IPS DF 19.7 (cell line): ENCODE measurements around the gene SMAD3.
"Not testable (repeated sequence)": the region's sequence is repeated elsewhere in the genome, so short reads cannot be mapped to it uniquely, and the experiment has no call there.

Experiments used
- DNase-seq: peaks from one replicate; pipeline ENCODE4 v3.0.0-alpha.2; 2013; ENCODE audit warnings: low read depth, low spot score

The SMAD3 gene

GRCh38 chr15:67063689-67064606 is 1.5 kb upstream of the SMAD3 start:
- DNase-seq = no peak

GRCh38 chr15:67064607-67065530 is 533 bp upstream of the SMAD3 start:
- DNase-seq = no peak

- DNase-seq = no peak
Observed at GRCh38 chr15:67066041-67066958, 898 bp downstream of the SMAD3 start.

GRCh38 chr15:67066959-67067853 is 1.8 kb downstream of the SMAD3 start:
- DNase-seq = no peak

GRCh38 chr15:67067930-67068551 is 2.6 kb downstream of the SMAD3 start:
- no peak for DNase-seq

GRCh38 chr15:67068710-67069400 is 3.5 kb downstream of the SMAD3 start:
- DNase-seq = no peak

- DNase-seq = no peak
Observed at GRCh38 chr15:67070150-67070549, 4.7 kb downstream of the SMAD3 start.

- no peak for DNase-seq
Observed at GRCh38 chr15:67070892-67071664, 5.7 kb downstream of the SMAD3 start.

- DNase-seq = no peak
Observed at GRCh38 chr15:67072442-67072841, 7.0 kb downstream of the SMAD3 start.

GRCh38 chr15:67072958-67073357 is 7.6 kb downstream of the SMAD3 start:
- DNase-seq = no peak

- no peak for DNase-seq
Observed at GRCh38 chr15:67074886-67075229, 9.5 kb downstream of the SMAD3 start.

GRCh38 chr15:67075555-67076135 is 10.2 kb downstream of the SMAD3 start:
- not testable (repeated sequence) for DNase-seq

GRCh38 chr15:67076147-67076843 is 10.9 kb downstream of the SMAD3 start:
- DNase-seq = no peak

GRCh38 chr15:67077641-67078215 is 12.3 kb downstream of the SMAD3 start:
- DNase-seq = no peak

GRCh38 chr15:67079361-67079760 is 14.0 kb downstream of the SMAD3 start:
- DNase-seq = no peak

GRCh38 chr15:67080118-67080899 is 14.9 kb downstream of the SMAD3 start:
- no peak for DNase-seq
